Measurements from ENCODE around the gene CRIM1.

CRIM1 gene

DNA sequence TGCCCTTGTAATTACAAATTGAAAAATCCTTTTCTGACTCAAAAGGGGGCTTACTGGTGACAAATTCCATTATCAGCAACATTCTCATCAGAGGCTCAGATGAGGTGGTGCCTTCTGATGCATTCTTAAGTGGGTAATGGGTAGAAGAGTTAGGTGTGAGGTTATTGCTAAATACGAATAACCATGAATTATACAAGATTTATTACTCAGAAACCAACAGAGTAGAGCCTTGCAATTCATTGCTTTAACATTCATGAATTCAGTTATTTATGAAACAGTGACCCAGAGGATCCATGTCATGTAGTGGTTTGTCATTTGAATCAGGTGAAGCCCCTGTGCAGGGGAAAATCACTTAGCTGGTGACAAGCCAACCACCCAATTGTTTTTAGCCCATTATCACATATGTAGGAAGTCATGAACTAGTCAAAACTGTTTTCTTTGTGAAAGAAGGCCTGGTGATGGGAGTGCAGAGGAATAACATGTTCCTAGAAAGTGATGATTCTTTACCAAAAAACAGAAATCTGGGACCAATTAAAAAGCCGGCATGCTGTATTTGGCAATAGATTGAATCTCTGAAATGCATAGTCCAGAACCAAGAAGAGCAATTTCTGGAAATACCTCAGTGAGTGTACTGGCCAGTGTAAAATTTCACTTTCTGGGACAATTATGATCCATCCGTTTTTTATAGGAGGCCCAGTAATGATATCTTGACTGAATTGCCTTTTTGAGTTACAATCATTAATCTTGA lies 70.2 kb downstream of the CRIM1 start:
- no peak for DNase-seq (ENCODE audit: low read depth in 2 of 2)

DNA sequence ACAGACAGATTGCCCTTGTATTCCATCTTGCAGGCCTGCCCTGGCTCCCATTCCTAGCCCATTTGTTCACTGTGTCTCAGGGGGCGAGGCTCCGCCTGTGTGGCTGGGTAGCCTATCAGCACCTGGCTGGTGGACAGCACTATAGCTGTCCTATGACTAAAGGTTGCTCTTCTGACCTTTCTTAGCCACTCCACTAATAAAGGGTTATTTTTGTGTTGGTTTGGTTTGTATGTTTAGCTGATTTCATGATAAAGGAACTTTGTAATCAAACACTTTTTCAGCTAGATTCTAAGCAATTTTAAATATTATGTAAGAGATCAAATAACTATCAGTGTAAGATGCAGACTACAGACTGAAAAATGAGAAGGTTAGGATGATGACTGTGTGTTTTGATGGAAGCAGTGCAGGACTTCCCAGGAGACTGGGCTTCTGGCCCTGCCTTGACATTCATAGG lies 72.2 kb downstream of the CRIM1 start:
- DNase-seq (ENCODE audit: low read depth in 2 of 2): no peak

DNA sequence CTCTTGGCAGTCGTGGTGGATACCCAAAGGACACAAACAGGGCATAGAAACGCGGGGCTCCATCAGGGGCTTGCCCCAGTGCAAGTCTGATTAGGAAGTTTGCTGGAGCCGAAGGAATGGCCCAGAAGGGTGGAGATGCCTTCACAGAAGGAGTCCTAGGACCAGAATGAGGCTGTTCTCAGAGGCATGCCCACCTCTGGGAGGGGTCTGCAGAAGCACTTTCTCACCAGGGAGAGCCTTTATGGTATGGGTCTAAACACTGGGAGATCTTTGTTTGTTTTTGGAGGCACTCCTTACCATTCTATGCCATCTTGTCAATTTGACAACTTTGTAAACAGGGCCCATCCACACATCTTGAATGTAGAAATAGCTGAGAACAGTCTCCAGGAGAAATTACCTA lies 75.0 kb downstream of the CRIM1 start:
- DNase-seq (ENCODE audit: low read depth in 2 of 2): no peak

DNA sequence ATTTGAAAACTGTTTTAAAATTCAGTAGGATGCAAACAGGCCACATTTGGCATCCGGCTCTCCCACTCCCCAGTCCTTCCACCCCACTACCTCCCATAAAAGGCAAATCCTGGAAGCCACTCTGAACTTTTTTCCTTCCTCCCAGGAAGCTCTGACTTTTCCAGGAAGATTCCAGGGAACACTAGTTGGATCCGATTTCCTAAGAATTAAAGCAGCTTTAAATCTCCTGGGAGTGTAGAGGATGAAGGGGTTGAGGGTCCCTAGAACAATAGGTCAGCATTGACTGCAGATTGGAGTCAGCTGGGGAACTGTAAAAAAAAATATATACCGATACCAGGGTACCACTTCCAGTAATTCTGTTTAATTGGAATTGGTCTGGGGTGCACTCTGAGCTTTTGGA lies 76.9 kb downstream of the CRIM1 start:
- no peak for DNase-seq (ENCODE audit: low read depth in 2 of 2)

DNA sequence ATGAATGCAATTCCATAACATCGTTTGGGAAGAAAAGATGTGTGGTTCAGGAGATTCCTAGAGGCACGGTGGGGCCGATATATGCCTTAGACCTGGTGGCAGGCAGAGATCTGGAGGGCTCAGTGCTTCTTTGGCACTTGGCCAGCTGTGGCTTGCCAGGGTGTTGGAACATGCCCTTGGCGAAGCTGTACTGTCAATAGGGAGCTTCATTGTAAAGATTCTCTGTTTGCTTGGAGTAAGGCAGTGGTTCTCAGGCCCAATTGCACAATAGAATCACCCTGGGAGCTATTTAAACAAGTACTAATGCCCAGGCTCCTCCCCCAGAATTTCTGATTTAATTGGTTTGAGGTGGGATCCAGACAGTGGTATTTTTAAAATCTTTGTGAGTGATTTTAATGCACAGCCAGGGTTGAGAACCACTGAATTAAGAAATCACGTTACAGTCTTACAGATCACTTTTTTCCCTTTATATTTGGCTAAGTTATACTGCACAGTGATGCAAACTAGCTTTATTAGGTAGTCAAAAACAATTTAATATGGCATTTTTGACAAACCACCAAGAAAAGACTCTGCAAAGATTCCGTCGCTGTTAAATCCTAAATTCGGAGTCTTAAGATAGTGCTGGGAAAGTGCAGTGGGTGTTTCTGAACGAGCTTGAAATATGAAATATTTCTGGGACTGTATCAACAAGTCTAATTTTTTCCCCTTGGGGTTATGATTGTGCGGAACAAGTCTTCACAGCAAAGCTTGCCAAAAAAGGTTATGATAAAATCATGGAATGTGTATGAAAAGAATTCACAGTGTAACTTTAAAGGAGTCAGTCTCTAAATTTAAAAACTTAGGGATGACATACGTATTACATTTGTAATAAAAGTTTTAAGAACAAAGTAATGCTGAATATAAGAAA lies 78.0 kb downstream of the CRIM1 start:
- no peak for DNase-seq (ENCODE audit: low read depth in 2 of 2)

DNA sequence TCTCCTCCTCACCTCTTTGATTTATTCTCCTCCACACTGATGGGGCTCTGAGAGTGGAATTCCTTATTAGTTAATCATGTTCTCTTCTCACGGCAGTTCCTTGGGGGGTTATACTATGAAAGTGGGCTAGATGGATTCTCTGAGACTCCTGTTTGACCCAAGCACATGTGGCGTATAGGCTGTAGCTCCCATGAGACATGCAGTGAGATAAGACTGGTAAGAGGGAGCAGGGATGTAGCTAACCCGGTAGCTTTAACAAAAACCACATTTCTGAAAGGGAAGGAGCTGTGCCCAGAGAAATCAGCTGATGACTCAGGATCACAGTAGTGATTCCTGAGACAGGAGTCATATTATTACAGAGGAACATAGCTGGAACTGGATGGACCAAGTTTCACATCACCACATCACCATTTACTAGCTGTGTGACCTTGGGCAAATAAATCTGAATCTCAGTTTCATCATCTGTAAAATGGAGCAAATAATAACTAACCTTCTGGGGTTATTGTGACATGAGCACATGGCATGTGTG lies 82.9 kb downstream of the CRIM1 start:
- DNase-seq (ENCODE audit: low read depth in 2 of 2): no peak

DNA sequence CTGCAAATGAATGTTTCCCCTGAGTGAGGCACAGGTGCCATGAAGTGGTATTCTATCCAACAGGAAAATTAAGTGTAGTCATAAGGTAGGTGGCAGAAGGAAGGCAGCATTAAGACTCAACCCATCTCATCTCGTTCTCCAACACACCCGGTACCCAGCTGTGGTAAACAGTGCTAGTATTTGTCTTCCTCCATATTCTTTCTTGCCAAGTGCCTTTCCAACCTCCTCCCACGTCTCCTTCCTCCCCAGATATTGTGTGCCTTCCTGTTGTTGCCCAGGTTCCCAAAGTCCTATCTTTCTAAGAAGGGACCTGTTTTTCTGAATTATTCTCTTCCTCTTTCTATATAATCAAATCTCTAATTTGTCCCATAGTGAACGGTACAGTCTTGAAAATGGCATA lies 83.5 kb downstream of the CRIM1 start:
- DNase-seq (ENCODE audit: low read depth in 2 of 2): no peak

DNA sequence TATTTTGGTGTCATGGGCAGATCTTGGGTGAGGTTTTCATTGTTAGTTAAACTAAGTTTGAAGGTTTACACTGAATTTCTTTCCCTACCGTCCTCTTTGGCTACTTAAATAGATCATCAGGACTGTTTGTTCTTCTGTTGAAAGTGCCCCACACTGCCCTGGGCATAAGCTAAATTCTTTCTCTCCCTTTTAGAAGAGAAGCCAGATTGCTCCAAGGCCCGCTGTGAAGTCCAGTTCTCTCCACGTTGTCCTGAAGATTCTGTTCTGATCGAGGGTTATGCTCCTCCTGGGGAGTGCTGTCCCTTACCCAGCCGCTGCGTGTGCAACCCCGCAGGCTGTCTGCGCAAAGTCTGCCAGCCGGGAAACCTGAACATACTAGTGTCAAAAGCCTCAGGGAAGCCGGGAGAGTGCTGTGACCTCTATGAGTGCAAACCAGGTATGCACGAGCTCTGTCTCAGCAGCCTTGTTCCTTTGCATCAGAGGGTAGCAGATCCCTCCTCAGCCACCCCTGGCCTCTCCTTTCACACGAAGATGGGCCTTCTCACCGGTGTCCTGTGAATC lies 85.6 kb downstream of the CRIM1 start:
- no peak for DNase-seq (ENCODE audit: low read depth in 2 of 2)

DNA sequence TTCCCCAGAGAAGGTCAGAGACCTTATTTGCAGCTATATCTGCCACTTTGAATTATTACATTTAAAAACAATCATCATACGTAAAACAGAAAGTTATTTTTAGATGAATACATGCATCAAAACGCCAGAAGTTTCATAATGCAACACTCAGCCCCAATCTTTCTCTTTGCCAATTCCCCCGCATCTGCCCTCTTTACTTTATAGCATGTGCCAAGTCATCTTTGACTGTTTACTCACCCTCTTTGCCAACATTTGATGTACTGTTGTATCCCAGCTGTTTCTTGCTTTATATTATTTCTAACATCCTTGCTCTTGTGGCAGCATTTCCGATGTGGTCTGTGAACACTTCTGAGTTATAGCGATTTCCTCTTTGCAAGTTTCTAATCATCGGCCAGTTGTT lies 86.2 kb downstream of the CRIM1 start:
- DNase-seq (ENCODE audit: low read depth in 2 of 2): no peak

DNA sequence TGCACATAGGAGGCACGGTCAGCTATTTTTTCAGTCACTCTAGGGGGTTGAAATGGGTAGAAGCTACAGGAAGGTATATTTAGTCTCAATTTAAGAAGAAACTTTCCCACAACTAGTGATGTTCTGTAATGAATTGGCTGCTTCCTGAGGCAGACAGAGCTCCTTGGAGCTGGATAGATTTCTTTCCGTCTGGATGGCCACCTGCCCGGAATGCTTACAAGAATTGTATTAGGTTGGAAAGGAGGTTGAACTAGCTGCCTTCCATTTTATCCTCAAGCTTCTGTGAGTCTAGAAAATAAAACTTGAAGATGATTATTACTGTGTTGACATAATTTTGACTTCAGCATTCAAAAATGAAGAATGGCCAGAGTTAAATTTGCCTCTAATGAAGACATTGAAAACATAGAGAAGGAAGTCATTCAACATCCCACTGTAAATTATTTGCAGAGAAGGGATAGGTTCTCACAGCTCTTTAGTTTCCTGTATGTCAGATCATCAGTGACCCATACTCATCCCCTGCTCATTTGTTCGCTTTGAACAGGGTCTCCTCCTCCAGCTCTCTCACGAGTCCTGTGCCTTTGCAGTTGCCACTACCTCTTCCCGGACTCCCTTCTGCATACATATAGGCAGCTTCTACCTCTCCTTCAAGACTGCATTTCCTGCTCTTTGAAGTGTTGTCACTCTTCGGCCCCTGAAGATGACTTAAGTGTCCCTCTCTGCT lies 88.8 kb downstream of the CRIM1 start:
- no peak for DNase-seq (ENCODE audit: low read depth in 2 of 2)

DNA sequence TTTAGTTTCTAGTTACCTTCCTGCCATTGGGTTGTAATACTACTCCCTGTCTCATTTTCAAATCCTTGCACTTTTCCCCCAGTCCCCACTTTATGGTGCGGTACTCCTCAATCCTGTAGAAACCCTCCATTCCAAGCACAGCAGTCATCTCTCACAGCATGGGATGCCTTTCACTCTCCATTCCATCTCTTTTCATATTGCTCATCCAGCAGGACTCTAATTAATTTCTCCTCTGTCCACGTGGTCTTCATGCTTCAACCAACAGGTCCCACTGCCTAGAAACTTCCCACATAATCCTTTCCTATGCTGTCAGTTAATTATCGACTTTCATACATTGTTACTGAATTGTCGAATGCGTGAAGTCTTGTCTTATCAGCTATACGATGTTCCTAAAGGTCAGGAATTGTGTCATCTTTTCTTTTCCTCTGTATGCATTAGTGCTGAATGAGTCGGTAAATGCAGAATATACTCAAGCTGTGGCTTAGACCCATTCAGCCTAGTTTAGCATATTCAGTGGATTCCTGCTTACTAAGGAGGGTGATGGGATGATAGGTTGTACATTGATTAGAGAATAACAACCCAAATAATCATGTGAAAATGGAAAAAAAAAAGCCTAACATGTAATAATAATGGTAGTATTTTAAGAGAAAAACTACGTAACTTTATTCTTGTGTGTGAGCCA lies 89.7 kb downstream of the CRIM1 start:
- DNase-seq (ENCODE audit: low read depth in 2 of 2): no peak

DNA sequence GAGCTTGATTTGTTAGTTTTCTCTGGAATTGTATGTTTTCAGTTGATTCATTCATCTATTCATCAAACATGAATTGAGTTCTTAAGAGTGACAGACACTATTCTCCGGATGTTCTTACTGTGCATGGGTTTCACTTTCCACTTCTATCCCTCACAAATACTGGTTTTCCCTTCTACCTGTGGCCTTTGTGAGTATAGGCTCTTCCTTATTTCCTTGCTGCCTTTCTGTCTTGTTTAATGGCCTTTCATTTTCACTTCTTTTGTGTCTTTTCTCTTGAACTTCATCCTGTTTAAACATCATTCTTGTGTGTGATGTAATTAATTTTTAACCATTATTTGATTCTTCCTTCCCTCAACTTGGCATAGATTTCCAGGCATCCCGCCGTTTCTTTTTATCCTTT lies 90.7 kb downstream of the CRIM1 start:
- DNase-seq (ENCODE audit: low read depth in 2 of 2): no peak

DNA sequence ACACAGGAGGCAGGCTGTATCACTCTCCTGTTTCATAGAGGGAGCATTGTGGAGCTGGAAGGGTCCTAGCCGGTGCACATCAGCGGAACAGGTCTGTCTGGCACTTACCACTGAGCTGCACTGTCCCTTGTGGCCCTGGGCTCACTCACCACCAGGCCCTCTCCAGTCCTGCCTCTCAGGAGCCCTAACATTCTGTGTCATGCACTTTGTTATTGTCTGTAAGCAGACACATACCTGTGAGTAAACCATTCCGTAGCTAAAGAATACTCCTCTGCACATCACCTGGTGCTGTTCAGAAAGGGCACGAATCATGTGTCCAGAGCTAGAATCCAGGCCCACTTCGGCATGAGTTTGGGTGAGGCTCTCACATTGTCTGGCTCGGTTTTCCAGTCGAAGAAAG lies 93.6 kb downstream of the CRIM1 start:
- no peak for DNase-seq (ENCODE audit: low read depth in 2 of 2)

DNA sequence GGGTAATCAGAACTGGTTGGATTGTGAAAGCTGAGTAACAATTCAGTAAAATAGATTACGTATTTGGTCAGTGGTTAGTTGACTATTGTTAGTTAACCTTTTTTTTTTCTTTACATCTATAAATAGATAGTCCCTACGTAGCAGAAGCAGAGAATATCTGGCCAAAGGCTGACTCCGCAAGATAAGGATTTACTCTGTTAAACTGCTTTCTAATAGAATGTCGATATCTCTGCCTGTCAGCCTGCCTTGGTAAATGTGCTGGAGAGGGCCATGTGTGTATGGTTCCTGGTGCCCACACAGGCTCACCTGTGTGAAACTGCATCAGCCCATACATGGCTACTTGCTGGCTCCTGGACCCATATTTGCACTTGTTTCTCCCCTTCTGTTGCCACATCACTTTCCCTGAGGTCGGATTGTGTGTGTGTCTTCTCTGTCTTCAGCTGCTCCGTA lies 94.4 kb downstream of the CRIM1 start:
- DNase-seq (ENCODE audit: low read depth in 2 of 2): no peak

DNA sequence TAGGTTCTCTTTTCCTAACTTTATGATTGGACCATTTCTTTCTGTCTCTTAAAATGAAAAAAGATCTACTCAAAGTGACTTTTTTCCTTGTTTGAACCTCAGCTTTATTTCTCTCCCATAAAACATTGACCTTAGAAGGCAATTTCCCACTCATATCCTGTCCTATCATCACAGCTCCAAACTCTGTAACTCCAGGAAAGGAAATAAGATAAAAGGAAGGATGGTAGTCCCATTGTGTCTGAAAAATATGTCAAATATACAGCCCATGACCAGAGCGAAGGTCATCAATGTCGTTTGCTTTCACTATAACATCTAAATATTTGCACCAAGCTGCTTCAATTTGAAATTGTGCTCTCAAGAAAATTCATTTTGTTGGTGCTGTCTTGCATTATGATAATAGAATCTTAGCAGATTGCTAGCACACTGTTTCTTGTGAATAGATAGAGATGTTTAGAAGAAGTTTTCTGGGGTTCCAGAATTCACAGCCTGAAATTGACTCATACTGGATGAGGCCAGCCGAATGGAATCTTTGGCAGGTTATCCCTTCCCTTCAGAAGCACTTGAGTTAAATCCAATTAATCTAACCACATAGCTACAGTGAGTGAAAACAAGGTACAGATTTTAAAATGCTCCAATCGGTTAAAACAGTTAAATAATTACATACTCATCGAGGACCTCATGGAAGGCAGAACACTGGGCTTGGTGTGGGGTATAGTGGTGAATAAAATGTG lies 95.1 kb downstream of the CRIM1 start:
- no peak for DNase-seq (ENCODE audit: low read depth in 2 of 2)

DNA sequence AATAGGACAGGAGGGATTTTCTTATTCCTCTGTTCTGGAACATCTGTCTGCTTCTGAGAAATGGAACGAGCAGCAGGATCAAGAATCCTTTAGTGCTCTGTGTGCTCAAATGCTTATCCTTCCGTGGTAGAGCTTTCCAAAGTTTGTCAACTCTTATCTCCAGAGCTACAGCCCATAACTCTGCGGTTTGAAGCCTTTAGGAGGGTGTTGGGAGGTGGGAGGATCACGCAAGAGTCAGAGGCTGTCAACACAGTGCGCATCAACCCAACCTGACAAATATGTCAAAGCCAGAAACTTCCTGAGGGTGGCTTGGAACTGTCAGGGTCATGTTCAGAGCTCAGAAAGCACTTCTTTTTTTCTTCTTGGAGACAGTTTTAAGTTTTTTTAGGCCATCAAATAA lies 95.9 kb downstream of the CRIM1 start:
- no peak for DNase-seq (ENCODE audit: low read depth in 2 of 2)

DNA sequence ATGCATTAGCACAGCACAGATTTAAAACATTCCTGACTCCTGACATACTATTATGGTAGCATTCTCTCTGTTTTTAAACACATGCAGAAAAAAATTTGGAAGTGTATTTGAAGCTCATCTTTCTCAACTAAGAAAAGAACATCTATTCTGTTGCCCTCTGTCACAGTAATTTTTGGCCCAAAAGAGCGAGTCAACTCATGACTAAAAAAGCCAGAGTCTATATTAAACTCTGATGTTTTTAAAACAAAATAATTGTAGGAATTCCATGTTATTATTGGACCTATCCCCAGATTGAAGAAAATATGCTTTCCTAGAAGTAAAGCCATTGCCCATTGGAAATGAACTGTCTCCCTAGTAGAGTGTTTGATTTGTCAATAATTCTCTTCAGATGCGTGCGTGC lies 96.7 kb downstream of the CRIM1 start:
- no peak for DNase-seq (ENCODE audit: low read depth in 2 of 2)

DNA sequence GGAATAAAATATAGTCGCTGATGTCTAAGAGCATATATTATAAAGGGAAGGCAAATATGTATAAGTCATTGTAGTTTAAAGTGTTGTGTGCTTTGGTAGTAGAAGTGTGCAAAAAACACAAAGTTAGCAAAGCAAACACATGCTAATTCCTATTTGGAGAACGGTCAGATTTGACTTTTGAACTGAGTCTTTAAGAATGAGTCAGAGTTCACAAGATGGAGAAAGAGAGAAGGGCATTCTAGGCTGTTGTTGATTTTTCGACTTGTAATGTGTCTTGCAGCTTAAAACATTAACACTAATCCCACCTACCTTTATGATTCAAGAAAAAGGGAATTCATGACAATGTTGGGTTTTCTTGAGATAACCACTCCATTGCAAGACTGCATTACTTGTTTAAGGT lies 98.1 kb downstream of the CRIM1 start:
- no peak for DNase-seq (ENCODE audit: low read depth in 2 of 2)

DNA sequence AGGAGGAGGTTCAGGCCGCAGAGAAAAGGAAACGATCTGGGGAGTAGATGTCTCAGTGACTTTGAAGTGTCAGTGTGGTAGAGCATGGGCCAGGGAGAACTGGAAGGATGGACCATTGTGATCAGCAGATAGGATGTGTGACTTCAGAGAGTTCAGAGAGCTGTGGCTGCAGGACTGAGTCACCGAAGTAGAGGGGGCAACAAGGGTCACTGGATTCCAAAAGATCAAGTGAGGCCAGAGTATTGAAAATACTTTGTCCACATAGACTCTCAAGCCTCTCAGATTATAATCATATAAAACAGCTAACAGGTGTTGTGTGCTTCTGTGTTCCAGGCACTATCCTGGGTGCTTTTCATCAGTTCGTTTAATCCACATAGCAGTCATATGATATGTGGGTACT lies 99.4 kb downstream of the CRIM1 start:
- DNase-seq (ENCODE audit: low read depth in 2 of 2): no peak

DNA sequence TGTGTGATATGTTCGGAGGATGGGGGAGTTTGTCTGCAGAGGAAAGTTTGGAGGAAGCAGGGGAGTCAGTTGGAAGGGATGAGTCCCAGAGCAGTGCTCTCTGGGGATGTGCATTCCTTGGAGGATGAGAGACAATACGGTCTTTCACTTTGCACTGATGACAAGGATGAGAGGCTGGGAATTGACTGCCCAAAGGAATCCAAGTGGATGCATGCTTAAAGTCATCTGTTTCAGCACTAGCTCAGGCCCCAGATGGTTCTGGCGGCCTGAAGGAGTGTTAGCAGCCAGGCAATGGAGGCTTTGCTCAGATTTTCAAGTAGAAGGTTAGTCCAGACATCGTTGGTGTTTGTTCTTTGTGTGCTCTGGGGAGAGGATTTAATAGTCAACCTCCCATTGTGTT lies 100.2 kb downstream of the CRIM1 start:
- no peak for DNase-seq (ENCODE audit: low read depth in 2 of 2)

Measured in stimulated activated CD8-positive, alpha-beta memory T cell treated with anti-CD3 and anti-CD28 coated beads, Interleukin-15, amount 100 ng/mL, for 4 hours (primary cell).